ENCODE measurements around the gene VAT1L.

- TF ChIP-seq CTCF (IDR thresholded peaks at IDR 0.05) (no peak), POLR2A (IDR thresholded peaks at IDR 0.05) (no peak)
These were observed 196.7 kb downstream of the VAT1L start for GRCh38 chr16:77985111-77985510.

Measured in testis (tissue), 2 donors.